ENCODE results near the gene HPCAL1. TPM values are rescaled to one million over a fixed set of nuclear protein-coding genes. Genes with fewer than 3 reads are reported as not detected.

Gene HPCAL1
- total RNA-seq, 2 donors from 2014 or later, result 64.5 to 85.7 TPM

GRCh38 chr2:10321622-10322021 lies 18.9 kb downstream of the HPCAL1 start:
- no peak overlapping the region for H3K4me3 ChIP-seq
- TF ChIP-seq CTCF (IDR thresholded peaks at IDR 0.05), result no peak
- H3K27me3 ChIP-seq, result no peaks in the 10 kb centered on the region
- no peaks in the 10 kb centered on the region for H3K36me3 ChIP-seq
- no peak for DNase-seq
- peaks cover 14% of the 10 kb centered on the region for H3K4me1 ChIP-seq
- no peaks in the 10 kb centered on the region for H3K9me3 ChIP-seq
- no peak overlapping the region for H3K27ac ChIP-seq
- intact Hi-C loops (cut with DNase I), result no loop called here
- no peak overlapping the region for H3K9ac ChIP-seq (ENCODE audit: low read depth in 2 of 2, low read length in 2 of 2)

GRCh38 chr2:10322481-10322880 lies 19.8 kb downstream of the HPCAL1 start:
- no peaks in the 10 kb centered on the region for H3K9me3 ChIP-seq
- no peaks in the 10 kb centered on the region for H3K36me3 ChIP-seq
- no peak overlapping the region for H3K27ac ChIP-seq
- H3K27me3 ChIP-seq, result no peaks in the 10 kb centered on the region
- no peak overlapping the region for H3K9ac ChIP-seq (ENCODE audit: low read depth in 2 of 2, low read length in 2 of 2)
- H3K4me1 ChIP-seq, result peaks cover 15% of the 10 kb centered on the region
- intact Hi-C loops (cut with DNase I), result no loop called here
- H3K4me3 ChIP-seq, result no peak overlapping the region
- no peak for DNase-seq
- no peak for TF ChIP-seq CTCF (IDR thresholded peaks at IDR 0.05)

GRCh38 chr2:10322973-10323372 lies 20.3 kb downstream of the HPCAL1 start:
- Histone ChIP-seq H3K9ac (ENCODE audit: low read depth in 2 of 2, low read length in 2 of 2) (no peak overlapping the region), H3K4me1 (peaks cover 15% of the 10 kb centered on the region), H3K9me3 (no peaks in the 10 kb centered on the region), H3K27ac (no peak overlapping the region), H3K27me3 (no peaks in the 10 kb centered on the region), H3K36me3 (no peaks in the 10 kb centered on the region), H3K4me3 (no peak overlapping the region)
- intact Hi-C loops (cut with DNase I), result no loop called here
- TF ChIP-seq CTCF (IDR thresholded peaks at IDR 0.05), result no peak
- DNase-seq, result no peak

GRCh38 chr2:10323535-10323934 lies 20.8 kb downstream of the HPCAL1 start:
- Histone ChIP-seq H3K4me1 (peaks cover 15% of the 10 kb centered on the region), H3K27ac (no peak overlapping the region), H3K27me3 (no peaks in the 10 kb centered on the region), H3K9ac (ENCODE audit: low read depth in 2 of 2, low read length in 2 of 2) (no peak overlapping the region), H3K36me3 (no peaks in the 10 kb centered on the region), H3K9me3 (no peaks in the 10 kb centered on the region), H3K4me3 (no peak overlapping the region)
- intact Hi-C loops (cut with DNase I), result no loop called here
- no peak for TF ChIP-seq CTCF (IDR thresholded peaks at IDR 0.05)
- DNase-seq, result no peak

GRCh38 chr2:10324095-10324832 lies 21.6 kb downstream of the HPCAL1 start:
- Histone ChIP-seq H3K4me1 (peaks cover 22% of the 10 kb centered on the region), H3K9me3 (no peaks in the 10 kb centered on the region), H3K36me3 (no peaks in the 10 kb centered on the region), H3K4me3 (no peak overlapping the region), H3K9ac (ENCODE audit: low read depth in 2 of 2, low read length in 2 of 2) (no peak overlapping the region), H3K27ac (no peak overlapping the region), H3K27me3 (no peaks in the 10 kb centered on the region)
- DNase-seq, result no peak
- no peak for TF ChIP-seq CTCF (IDR thresholded peaks at IDR 0.05)
- intact Hi-C loops (cut with DNase I), result no loop called here
